HG02981 (cell line): ENCODE data around the gene PCDHGB1.
A peak's percentile ranks its signal among the peaks of the same experiment; 100 is the strongest.
"Not testable (repeated sequence)": the region's sequence is repeated elsewhere in the genome, so short reads cannot be mapped to it uniquely, and the experiment has no call there.

Source experiments
- ATAC-seq: cut with Tn5 transposase; IDR thresholded peaks from one replicate; pipeline ENCODE4 v1.9.1; 2021; ENCODE audit warnings: mild to moderate bottlenecking, moderate library complexity; ENCODE audit not compliant: unreplicated experiment

PCDHGB1 gene

GRCh38 chr5:141345327-141345726 is 4.6 kb upstream of the PCDHGB1 start:
- ATAC-seq = no peak

GRCh38 chr5:141346017-141346416 is 3.9 kb upstream of the PCDHGB1 start:
- ATAC-seq = not testable (repeated sequence)

GRCh38 chr5:141351591-141351990 is 1.7 kb downstream of the PCDHGB1 start:
- no peak for ATAC-seq

GRCh38 chr5:141354900-141355469 is 5.1 kb downstream of the PCDHGB1 start, which contains the start of gene PCDHGA4:
Gene PCDHGA4, plus strand, starts transcription at chr5:141355021. Its CDS starts 87 bp downstream, at chr5:141355108.
- ATAC-seq = no peak

GRCh38 chr5:141355641-141356040 is 5.7 kb downstream of the PCDHGB1 start:
- ATAC-seq = no peak

- ATAC-seq = no peak
Measured at GRCh38 chr5:141356133-141356532, 6.2 kb downstream of the PCDHGB1 start.

- ATAC-seq = no peak
Measured at GRCh38 chr5:141356950-141357349, 7.1 kb downstream of the PCDHGB1 start.

GRCh38 chr5:141359790-141360426 is 10.0 kb downstream of the PCDHGB1 start, which contains the start of gene PCDHGB2:
Gene PCDHGB2, plus strand, starts transcription at chr5:141359994. Its CDS starts 142 bp downstream, at chr5:141360136.
- no peak for ATAC-seq

GRCh38 chr5:141360685-141361084 is 10.8 kb downstream of the PCDHGB1 start:
- no peak for ATAC-seq

GRCh38 chr5:141362719-141363118 is 12.8 kb downstream of the PCDHGB1 start:
- ATAC-seq = no peak

- ATAC-seq = no peak
Measured at GRCh38 chr5:141363952-141364660, 14.2 kb downstream of the PCDHGB1 start, which contains the start of gene PCDHGA5. Gene PCDHGA5, plus strand, starts transcription at chr5:141364162. Its CDS starts 169 bp downstream, at chr5:141364331.

GRCh38 chr5:141366016-141366896 is 16.4 kb downstream of the PCDHGB1 start:
- ATAC-seq = no peak

- ATAC-seq = peak; percentile 84
Measured at GRCh38 chr5:141369994-141370848, 20.3 kb downstream of the PCDHGB1 start, which contains the start of gene PCDHGB3. Gene PCDHGB3, plus strand, starts transcription at chr5:141370242. Its CDS starts 153 bp downstream, at chr5:141370395.

GRCh38 chr5:141371572-141372475 is 21.9 kb downstream of the PCDHGB1 start:
- ATAC-seq = no peak

- ATAC-seq = no peak
Measured at GRCh38 chr5:141373673-141374317, 23.9 kb downstream of the PCDHGB1 start, which contains the start of gene PCDHGA6. Gene PCDHGA6, plus strand, starts transcription at chr5:141373891. Its CDS starts 193 bp downstream, at chr5:141374084.

GRCh38 chr5:141374627-141375026 is 24.7 kb downstream of the PCDHGB1 start:
- ATAC-seq = no peak

- not testable (repeated sequence) for ATAC-seq
Measured at GRCh38 chr5:141375444-141376155, 25.7 kb downstream of the PCDHGB1 start.
